GM21360 (cell line): ENCODE results near the gene COL16A1.

Experiments
- ATAC-seq: cut with Tn5 transposase; IDR thresholded peaks from one replicate; pipeline ENCODE4 v1.9.1; 2021; ENCODE audit warnings: mild to moderate bottlenecking, moderate library complexity; ENCODE audit not compliant: unreplicated experiment

COL16A1 gene

GRCh38 chr1:31627301-31627929, 76.4 kb downstream of the COL16A1 start:
- ATAC-seq: no peak

GRCh38 chr1:31626223-31627207, 77.3 kb downstream of the COL16A1 start:
- no peak for ATAC-seq

GRCh38 chr1:31625561-31626222, 78.1 kb downstream of the COL16A1 start:
- ATAC-seq: no peak

DNA sequence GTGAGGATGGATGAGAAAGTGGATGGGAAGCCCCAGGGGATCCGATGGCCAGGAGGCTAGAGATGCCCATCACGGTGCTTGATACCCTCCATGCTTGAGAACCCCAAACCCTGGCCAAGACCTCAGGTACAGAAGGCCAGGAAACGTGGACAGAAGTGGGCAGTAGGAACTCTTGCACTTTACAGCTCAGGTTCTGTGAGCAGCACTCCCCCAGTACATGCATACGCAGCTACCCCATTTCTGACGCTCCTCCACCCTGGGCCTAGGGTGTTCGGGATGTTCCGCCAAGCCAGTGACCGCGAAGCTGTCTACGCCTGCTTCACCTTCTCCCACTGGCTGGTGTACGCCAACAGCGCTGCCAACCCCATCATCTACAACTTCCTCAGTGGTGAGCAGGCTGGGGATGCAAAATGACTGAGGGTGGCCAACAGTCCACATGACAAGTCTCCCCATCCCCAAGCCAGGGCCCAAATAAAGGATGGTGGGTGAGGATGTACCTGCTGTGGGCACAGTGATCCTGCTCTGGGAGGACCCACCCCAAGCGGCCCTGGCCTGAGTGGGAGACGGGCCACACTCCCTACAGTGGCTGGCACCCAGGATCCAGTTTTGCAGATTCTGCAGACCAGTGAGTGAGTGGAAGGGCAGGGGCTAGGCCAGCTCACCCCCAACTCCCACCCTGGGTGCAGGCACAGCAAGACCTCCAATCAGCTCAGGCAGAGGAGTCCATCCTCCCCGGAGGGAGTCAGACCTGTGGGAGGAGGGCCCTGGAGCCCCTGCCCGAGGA, 78.9 kb downstream of the COL16A1 start:
- ATAC-seq: no peak

- ATAC-seq: no peak
Measured at GRCh38 chr1:31624309-31624708, 79.5 kb downstream of the COL16A1 start.

DNA sequence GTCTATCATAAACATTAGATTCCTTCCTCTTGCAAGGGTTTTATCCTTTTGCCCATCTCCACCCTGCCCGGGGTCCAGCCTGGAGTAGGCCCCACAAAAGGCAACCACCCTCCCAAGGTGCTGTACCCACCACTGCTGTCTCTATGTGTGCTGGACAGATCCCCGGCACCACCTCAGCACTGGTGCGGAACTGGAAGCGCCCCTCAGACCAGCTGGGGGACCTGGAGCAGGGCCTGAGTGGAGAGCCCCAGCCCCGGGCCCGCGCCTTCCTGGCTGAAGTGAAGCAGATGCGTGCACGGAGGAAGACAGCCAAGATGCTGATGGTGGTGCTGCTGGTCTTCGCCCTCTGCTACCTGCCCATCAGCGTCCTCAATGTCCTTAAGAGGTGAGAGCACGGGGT, 80.5 kb downstream of the COL16A1 start:
- ATAC-seq: no peak

- ATAC-seq: no peak
Measured at GRCh38 chr1:31621847-31622730, 81.7 kb downstream of the COL16A1 start.

DNA sequence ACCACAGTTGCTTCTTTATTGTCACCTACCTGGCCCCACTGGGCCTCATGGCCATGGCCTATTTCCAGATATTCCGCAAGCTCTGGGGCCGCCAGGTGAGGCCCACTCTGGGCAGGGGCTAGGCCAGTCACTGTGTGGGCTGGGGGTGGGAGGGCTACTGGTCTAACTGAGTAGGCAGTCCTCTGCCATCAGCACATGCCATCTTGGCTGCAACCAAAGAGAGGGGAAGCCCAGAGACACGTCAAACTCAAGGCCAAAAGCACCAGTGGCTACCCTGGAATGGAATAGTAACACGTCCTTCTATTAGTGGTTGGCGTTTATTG, 82.4 kb downstream of the COL16A1 start:
- no peak for ATAC-seq

GRCh38 chr1:31620631-31621497, 83.0 kb downstream of the COL16A1 start:
- no peak for ATAC-seq

- no peak for ATAC-seq
Measured at GRCh38 chr1:31618916-31619846, 84.6 kb downstream of the COL16A1 start.

- no peak for ATAC-seq
Measured at GRCh38 chr1:31617916-31618746, 85.7 kb downstream of the COL16A1 start.

GRCh38 chr1:31617218-31617915, 86.5 kb downstream of the COL16A1 start, which contains the start of gene HCRTR1:
HCRTR1 (plus strand) TSS chr1:31617689; CDS start chr1:31619193, 1,504 bp downstream.
- no peak for ATAC-seq

DNA sequence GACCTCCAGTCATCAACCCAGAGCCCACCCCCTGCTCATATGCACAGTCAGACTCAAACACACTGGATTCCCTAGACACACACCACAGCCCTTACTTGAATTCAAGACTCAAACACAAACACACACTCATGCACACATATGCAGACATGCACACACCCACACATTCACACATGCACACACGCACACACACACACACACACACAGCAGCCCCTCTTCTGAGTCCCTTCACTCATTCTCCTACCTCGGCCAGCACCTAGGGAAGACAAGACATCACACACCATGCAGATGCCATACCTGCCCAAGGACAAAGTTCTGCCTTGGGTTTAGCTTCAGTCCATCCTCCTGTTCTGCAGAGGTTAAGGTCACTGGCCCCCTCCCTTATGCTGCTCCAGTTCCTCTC, 87.9 kb downstream of the COL16A1 start:
- ATAC-seq: no peak

DNA sequence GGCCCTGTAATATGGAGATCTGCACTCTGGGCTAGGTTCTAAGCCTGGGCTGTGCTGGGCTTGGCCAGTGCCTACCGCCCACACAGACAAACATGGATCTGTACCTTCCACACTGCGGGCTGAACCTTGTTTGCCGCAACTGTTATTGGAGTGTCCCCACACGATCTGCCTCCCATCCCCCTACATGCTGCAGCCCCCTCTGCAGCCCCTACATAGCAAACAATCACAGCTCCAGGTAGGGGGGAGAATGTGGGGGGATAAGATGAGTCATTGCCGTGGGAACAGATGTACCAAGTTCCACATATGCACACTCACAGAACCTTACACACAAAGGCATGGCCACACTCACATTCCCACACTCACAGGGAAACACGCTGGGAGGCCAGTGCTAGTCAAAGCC, 88.4 kb downstream of the COL16A1 start:
- ATAC-seq: no peak

DNA sequence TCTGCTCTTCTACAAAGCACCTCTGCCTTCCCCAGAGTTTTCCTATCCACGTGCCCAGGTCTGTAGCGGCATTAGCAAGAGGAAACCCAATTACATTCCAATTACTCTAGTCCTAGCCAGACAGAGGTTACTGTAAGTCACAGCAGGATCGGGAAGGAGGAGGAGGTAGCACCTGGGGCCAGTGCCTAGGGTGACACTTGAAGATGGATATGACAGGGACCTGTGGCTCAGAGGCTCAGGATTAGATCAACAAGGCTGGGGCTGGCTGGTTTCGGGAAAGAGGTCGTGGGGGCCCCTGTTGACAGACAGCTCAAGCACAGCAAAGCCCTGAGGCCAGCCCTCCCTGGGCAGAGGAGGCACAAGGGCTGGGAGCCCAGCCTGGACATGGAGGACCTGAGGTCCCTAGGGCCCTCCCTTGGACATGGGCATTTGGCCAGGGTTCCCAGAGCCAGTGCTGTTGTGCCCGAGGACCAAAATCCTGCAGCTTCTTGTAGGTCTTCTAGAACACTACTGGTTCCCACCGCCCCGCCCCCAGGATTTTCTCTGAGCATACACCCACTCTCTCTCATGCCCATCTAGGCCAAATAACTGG, 89.3 kb downstream of the COL16A1 start:
- no peak for ATAC-seq

DNA sequence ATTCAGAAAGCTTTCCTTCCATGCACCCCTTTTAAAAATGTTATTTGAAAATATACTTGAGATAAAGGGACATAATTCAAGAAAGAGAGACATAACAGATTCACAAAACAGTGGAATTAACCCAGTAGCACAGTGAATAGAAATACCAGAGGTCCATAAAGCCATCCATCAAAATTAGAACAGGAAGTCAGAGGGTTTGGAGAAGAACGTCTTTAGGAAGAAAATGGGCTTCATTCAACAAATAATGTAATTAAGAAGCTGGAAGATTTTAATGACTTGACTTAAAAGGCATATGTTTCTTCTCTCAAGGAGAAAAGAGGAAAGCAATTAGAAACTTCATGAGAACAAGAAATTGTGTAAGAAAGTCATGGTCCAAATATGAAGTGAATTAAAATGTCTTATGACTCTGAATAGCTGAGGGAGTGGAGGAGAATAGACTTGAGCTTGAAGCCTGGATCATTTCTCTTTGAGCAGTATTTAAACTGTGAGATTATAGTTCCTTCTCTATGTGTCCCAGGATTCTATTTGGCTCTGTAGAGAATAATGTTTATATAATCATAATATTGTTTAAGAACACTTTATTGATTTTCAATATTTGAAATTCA, 94.2 kb downstream of the COL16A1 start:
- ATAC-seq: no peak
